WI38 (cell line): ENCODE results near the gene SLC25A29.
"Not testable (repeated sequence)": the region's sequence is repeated elsewhere in the genome, so short reads cannot be mapped to it uniquely, and the experiment has no call there.

ENCODE experiments used
- H3K4me3 ChIP-seq: 2 replicates; pipeline ENCODE4 v1.5.1; 2011; ENCODE audit warnings: low read depth, mild to moderate bottlenecking, control low read depth, low read length
- CTCF ChIP-seq: IDR thresholded peaks from 2 replicates; pipeline ENCODE4 v1.5.1; 2012; ENCODE audit warnings: low read depth, mild to moderate bottlenecking, control low read depth, low read length

The SLC25A29 gene

GRCh38 chr14:100314724-100315123 is 8.5 kb upstream of the SLC25A29 start:
- TF ChIP-seq CTCF: no peak
- no peak overlapping the region for H3K4me3 ChIP-seq

- no peak overlapping the region for H3K4me3 ChIP-seq
- no peak for TF ChIP-seq CTCF
Measured at GRCh38 chr14:100313464-100314230, 7.4 kb upstream of the SLC25A29 start.

DNA sequence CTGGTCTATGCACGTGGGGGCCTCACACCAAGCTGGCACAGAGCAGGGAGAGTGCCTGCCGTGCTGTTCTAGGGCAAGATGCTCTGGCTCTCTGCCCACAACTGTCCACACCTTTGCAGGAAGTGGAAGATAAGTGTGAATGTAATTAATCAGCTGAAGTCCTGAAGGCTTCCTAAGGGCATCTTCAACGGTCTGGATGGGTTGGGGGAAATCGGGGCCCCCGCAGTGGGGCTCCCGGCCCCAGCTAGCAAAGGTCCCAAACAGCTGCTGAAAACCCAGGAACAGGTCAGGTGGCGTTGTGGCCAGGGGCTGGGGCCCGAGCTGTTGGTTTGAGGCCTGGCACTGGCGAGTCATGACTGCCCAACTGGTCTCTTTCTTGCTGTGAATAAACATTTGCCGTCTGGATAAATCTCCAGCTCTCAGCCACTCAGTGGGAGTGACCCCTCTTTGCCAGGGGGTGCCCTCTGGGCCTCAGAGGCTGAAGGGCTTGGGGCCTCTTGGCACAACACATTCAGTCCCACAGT is 6.7 kb upstream of the SLC25A29 start:
- no peak for TF ChIP-seq CTCF
- H3K4me3 ChIP-seq: no peak overlapping the region

GRCh38 chr14:100312110-100312876 is 6.0 kb upstream of the SLC25A29 start:
- H3K4me3 ChIP-seq: not testable (repeated sequence)

DNA sequence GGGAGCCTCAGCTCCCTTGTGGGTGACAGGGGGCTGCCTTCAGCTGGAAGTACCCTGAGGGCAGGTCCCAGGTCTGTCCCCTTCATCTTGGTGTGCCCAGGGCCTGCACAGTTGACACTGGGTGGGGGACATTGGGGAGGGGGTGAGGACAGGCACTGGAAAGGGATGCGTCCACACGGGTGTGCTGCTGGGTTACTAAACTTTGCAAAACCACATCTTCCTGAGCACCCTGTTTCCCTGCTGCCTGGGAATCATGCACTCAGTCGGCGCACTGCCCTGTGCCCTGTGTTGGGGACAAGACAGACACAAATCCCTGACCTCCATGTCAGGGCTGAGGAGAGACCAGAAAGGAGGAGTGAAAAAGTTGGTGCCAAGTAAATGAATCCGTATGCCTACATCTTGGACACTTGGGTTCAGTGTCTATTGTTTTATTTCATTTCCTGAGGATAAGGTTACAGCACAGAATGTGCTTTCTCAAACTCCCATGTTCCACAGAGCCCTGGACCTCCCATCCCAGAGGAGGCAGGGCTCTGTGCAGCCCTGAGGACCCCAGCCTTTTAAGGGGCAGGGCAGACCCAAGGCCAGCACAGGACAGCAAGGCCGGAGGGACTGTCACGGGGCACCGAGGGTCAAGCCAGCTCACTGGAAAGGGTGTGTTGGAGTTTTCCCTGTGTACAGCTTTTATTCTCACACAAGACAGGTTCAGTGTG is 2.9 kb upstream of the SLC25A29 start:
- TF ChIP-seq CTCF: no peak
- H3K4me3 ChIP-seq: no peak overlapping the region

DNA sequence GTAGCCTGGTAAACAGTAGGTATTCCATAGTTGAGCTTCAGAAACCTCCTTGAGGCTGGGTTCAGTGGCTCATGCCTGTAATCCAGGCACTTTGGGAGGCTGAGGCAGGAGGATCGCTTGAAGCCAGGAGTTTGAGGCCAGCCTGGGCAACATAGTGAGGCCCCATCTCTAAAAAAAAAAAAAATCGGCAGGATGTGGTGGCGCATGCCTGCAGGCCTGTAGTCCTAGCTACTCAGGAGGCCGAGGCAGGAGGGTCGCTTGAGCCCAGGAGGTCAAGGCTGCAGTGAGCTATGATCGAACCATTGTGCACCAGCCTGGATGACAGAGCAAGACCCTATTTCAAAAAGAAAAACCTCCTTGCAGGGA is 2.2 kb upstream of the SLC25A29 start:
- H3K4me3 ChIP-seq: not testable (repeated sequence)

DNA sequence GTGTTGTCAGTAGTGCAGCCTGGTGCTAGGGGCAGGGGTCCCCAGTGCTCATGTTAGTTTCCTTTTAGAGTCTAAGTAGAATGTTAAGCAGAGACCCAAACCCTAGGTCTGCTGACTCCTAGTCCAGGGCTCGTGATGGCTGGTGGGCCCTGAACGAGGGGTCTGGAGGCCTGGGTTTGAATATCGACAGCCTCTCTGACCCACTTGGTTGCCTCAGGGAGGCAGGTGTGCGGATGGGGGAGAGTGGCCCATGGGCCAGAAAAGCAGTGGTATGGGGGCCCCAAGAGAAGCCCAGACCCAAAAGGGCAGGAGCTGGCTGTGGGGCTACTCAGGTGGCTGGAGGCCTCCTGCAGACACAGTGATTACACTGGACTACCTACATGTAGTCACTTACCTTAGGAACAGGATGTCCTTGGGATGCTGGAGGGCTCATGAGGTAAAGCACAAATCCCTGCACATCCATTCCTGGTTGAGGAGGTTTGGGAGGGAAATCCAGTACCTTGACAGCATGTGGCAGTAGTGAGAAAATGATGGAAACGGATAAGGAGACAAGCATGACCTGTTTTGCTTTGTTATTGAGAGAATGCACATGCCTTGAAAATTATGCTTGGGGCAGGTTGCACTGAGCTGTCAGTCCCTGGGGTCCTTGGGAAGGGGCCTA is 1.7 kb upstream of the SLC25A29 start:
- no peak for TF ChIP-seq CTCF
- peak overlapping the region; percentile 81 for H3K4me3 ChIP-seq
